Skeletal muscle tissue (tissue), 4 donors: ENCODE data around the gene B4GALT2. TPM values are rescaled to one million over a fixed set of nuclear protein-coding genes. Genes with fewer than 3 reads are reported as not detected.

Source experiments
- H3K27ac ChIP-seq: one replicate; pipeline ENCODE4 v1.7.0; 2013; ENCODE audit warnings: mild to moderate bottlenecking, low read depth, low read length, inconsistent platforms
- H3K27me3 ChIP-seq, 3 donors: one replicate each; pipeline ENCODE4 v1.7.0; 2013; ENCODE audit warnings: low read length in 3 of 3; ENCODE audit not compliant: control insufficient read depth in 3 of 3, insufficient read depth in 3 of 3
- H3K36me3 ChIP-seq, 3 donors: one replicate each; pipeline ENCODE4 v1.7.0; 2013; ENCODE audit warnings: low read length in 3 of 3; ENCODE audit not compliant: control insufficient read depth in 3 of 3, insufficient read depth in 3 of 3
- H3K4me1 ChIP-seq, 3 donors: one replicate each; pipeline ENCODE4 v1.7.0; 2013; ENCODE audit warnings: low read length in 3 of 3, mild to moderate bottlenecking in 3 of 3; ENCODE audit not compliant: control insufficient read depth in 3 of 3, insufficient read depth in 3 of 3
- H3K4me3 ChIP-seq, 3 donors: one replicate each; pipeline ENCODE4 v1.7.0; 2013; ENCODE audit warnings: low read length in 3 of 3
- H3K9ac ChIP-seq, 3 donors: one replicate each; pipeline ENCODE4 v1.7.0; 2013; ENCODE audit warnings: low read length in 3 of 3, mild to moderate bottlenecking in 3 of 3, moderate library complexity in 2 of 3, low read depth in 1 of 3
- H3K9me3 ChIP-seq, 3 donors: one replicate each; pipeline ENCODE4 v1.7.0; 2013; ENCODE audit warnings: low read length in 3 of 3; ENCODE audit not compliant: control insufficient read depth in 3 of 3
- total RNA-seq: library from RNA; depleted of rRNA; stranded (reverse); fragments of >200 nt; gene quantifications from one replicate; pipeline ENCODE4 v1.2.3, GENCODE V29; 2014
- donor health status: Osteomylitis.

The B4GALT2 gene
- total RNA-seq, 1 donor from 2014 or later, result 29.7 TPM

DNA sequence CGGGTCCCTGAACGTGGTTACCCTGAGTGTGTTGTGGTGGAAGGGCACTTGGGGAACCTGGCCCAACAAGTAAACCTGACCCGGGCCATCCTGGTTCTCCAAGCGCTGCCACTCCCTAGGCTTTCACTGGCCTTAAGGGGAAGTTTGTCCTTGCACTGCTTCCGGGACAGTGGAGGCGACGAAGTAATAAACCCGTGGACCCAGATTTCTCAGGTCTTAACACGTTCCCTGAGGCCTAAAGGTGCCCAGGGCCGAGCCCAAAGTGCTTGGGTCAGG lies 12.1 kb downstream of the B4GALT2 start:
- peaks cover 0 to 6% (median 2%) of the 10 kb centered on the region in 3 donors for H3K36me3 ChIP-seq
- H3K9me3 ChIP-seq, result no peaks in the 10 kb centered on the region
- H3K4me1 ChIP-seq, result peaks cover 11 to 15% (median 13%) of the 10 kb centered on the region in 3 donors
- H3K9ac ChIP-seq, result peak overlapping the region; percentile 68 to 82 (median 76)
- H3K27me3 ChIP-seq, result no peaks in the 10 kb centered on the region
- H3K27ac ChIP-seq, result peak overlapping the region; percentile 45
- H3K4me3 ChIP-seq, result peak overlapping the region; percentile 71 to 82 (median 74)

DNA sequence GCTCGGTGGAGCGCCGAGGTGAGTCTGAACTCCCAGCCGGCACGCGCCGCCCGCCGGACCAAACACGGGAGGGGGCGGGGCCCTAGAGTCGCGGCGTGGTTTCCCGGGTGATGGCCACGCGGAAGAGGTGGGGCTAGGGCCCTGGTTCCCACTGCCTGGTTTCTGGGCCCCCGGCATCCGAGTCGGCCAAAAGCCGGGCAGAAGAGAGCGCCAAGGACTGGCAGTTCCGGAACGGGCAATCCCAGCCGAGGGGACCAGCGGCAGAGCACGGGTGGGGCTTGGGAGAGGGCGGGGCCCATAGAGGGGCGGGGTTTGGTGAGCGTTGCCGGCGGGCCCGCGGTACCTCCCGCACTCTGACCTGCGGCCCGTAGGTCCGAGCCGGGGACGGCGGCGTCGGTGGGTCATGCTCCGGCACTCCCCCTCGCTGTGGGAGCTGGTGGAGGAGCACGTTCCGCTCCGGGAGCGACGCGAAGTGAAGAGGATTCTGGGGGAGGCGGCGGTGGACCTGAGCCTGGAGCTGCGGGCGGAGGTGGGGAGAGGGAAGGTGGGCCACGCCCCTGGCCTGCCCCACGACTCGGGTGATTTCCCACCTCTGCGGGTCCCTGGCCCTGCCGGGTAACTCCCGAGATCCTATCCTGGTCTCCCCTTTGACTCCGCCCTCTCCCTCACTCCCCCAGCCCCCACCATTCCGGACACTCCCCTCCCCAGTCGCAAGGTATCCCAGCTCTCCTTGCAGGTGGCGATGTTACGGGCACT lies 12.6 kb downstream of the B4GALT2 start, which contains the start of gene CCDC24:
Gene CCDC24 (plus strand): TSS at position 124 of the 756 bp plus-strand sequence. CDS start 280 bp downstream, at position 404.
- no peaks in the 10 kb centered on the region for H3K9me3 ChIP-seq
- H3K27ac ChIP-seq, result peak within 1 kb of the TSS; percentile 45
- peak within 1 kb of the TSS; percentile 68 to 82 (median 76) for H3K9ac ChIP-seq
- no peaks in the 10 kb centered on the region for H3K27me3 ChIP-seq
- peaks cover 0 to 3% (median 0%) of the 10 kb centered on the region in 3 donors for H3K36me3 ChIP-seq
- H3K4me1 ChIP-seq, result peaks cover 11 to 15% (median 13%) of the 10 kb centered on the region in 3 donors
- H3K4me3 ChIP-seq, result peak within 1 kb of the TSS; percentile 71 to 82 (median 74)

DNA sequence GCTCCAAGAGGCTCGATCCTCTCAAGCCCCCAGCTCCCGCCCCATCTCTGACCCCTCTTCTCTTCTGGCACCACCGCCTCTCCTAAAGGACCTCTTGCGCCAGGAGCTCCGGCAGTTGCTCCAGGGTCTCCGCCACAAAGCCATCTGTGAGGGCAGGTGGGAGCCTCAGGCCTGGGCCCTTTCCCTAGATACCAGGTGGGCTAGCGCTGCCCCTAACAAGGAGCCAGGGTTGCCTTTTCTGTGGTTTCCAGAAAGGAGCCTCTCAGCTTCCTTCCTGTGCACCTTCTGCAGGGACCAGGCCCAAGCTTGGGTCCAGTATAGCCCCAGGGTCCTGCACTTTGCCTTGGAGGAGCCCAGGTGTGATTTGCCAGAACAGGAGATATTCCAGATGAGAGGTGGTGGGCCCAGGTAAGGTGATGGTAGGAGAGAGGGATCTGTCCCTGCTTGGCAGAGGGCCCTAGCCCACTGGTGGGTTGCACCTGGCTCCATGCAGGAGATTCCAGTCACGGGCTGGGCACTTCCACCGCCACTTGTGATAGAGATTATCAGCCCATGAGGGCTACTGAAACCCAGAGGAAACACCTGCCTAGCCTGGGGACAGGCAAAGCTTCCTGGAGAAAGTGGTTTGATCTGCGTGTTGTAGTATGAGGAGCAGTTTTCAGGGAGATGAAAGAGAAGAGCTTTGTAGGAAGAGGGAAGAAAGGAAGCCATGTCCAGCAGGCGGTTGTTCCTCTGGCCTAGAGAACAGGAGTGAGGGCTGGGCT lies 13.4 kb downstream of the B4GALT2 start:
- Histone ChIP-seq H3K36me3 (no peaks in the 10 kb centered on the region), H3K9ac (peak overlapping the region in 1 of 3 donors; percentile 32), H3K4me3 (peak overlapping the region; percentile 71 to 82 (median 74)), H3K4me1 (peaks cover 11 to 15% (median 13%) of the 10 kb centered on the region in 3 donors), H3K27ac (no peak overlapping the region), H3K27me3 (no peaks in the 10 kb centered on the region), H3K9me3 (no peaks in the 10 kb centered on the region)

DNA sequence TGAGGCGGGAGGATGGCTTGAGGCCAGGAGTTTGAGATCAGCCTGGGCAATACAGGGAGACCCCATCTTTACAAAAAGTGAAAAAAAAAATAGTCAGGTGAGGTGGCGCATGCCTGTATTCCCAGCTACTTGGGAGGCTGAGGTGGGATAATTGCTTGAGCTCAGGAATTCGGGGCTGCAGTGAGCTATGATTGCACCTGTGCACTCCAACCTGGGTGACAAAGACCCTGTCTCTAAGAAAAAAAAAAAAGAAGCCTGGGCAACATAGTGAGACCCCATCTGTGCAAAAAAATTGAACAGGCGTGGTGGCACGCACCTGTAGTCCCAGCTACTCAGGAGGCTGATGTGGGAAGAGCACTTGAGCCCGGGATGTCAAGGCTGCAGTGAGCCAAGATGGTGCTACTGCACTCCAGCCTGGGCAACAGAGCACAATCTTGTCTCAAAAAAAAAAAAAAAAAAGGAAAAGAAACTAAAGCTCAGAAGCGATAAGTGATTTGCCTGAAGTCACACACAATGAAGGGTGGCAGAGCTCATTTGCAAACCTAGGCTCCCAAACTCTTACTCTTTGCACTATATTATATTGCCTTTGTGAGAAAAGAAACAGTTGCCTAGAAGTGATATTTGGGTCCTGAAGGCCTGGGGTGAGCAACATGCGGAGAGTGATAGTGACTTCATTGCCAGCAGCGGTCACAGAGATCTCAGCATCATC lies 14.3 kb downstream of the B4GALT2 start:
- H3K27ac ChIP-seq, result no peak overlapping the region
- no peak overlapping the region for H3K9ac ChIP-seq
- peaks cover 11 to 15% (median 13%) of the 10 kb centered on the region in 3 donors for H3K4me1 ChIP-seq
- no peak overlapping the region for H3K4me3 ChIP-seq
- no peaks in the 10 kb centered on the region for H3K27me3 ChIP-seq
- H3K36me3 ChIP-seq, result no peaks in the 10 kb centered on the region
- H3K9me3 ChIP-seq, result no peaks in the 10 kb centered on the region

DNA sequence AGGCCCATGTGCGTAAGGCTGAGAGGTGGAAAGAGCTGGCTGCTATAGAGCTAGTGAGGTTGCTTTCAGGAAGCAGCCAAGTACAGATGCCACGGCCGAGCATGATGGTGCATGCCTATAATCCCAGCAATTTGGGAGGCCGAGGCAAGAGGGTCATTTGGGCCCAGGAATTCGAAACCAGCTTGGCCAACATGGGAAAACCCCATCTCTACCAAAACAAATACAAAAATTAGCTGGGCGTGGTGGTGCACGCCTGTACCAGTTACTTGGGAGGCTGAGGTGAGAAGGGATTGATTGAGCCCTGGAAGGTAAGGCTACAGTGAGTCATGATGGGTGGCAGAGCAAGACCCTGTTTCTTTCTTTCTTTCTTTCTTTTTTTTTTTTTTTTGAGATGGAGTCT lies 15.1 kb downstream of the B4GALT2 start:
- Histone ChIP-seq H3K4me1 (peaks cover 11 to 15% (median 13%) of the 10 kb centered on the region in 3 donors), H3K27ac (no peak overlapping the region), H3K9ac (no peak overlapping the region), H3K36me3 (no peaks in the 10 kb centered on the region), H3K4me3 (no peak overlapping the region), H3K27me3 (no peaks in the 10 kb centered on the region), H3K9me3 (no peaks in the 10 kb centered on the region)

DNA sequence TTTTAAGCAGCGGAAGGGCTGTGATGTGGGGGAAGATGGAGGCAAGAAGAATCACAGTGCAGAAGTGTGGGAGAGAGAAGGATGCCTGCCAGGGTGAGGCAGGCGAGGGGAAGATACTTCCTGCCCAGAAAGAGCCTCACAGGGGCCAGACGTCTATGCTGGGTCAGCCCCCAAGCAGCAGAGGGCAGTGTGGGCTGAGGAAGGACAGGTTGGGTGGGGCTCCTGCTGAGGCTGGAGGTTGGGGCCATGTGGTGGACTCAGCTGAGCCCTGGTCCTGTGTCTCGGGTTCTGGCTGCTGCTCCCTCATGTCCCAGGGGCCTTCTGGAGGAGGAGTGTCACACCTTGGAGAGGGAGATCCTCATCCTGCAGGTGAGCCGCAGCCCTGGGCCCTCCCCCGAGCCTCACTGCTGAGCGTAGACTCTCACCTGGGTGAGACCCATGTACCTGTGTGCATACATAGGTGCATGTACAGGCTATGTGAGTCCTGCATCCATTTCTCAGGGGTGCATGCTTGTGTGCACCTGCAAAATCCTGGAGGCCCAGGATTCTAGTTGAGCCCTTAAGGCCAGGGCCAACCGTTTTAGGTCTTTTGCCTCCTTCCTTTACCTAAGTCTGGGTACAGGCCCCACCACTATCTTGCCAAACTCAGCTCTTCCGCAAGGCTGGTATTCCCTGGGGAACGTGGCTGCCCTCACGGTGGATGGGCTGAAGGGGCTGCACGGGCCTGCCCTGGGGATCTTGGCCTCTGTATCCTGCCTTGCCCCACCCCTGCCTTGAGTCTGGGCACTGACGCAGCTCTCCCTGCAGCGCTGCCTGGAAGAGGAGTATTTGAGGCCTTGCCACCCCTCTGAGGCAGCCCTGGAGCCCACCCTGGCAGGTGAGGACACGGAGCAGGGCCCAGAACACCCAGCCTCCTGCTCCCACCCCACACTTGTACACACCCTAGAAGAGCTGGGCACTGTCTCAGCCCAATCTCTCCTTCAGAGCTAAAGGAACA lies 16.1 kb downstream of the B4GALT2 start:
- Histone ChIP-seq H3K9ac (no peak overlapping the region), H3K27me3 (no peaks in the 10 kb centered on the region), H3K9me3 (no peaks in the 10 kb centered on the region), H3K4me1 (peaks cover 11 to 15% (median 13%) of the 10 kb centered on the region in 3 donors), H3K36me3 (no peaks in the 10 kb centered on the region), H3K27ac (no peak overlapping the region), H3K4me3 (no peak overlapping the region)

DNA sequence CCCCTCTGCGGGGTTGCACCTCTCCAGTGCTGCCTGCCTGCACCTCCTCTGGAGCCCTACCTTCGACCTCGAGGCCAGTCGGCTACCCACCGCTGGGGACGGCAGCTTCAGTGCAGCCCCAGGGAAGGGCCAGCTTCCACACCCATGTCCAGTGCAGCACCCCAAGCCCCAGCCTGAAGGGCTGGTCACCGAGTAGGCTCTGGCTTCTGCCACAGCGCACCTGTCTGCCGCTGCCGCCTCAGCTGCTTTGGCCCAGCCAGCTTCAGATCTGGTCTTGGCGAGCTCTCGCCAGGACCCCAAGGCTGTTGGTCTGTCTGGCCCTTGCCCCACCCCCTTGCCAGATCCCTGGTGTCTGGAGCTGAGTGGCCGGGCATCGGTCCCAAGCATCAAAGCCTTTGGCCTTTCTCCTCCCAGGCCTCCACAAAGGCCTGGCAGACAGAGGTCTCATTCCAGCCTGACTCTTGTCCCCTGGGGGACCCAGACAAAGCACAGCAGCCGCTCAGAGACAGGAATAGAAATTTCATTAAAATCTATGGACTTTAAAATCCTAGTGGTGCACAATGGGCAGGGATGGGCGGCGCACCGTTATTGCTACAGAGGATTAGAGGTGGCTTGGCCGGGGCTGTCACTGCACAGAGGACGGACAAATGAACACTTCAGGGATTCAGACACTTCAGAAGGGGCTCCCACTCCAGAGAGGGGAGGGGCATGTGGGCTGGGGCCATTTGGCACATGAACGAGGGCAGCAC lies 17.1 kb downstream of the B4GALT2 start:
- Histone ChIP-seq H3K4me3 (no peak overlapping the region), H3K27me3 (no peaks in the 10 kb centered on the region), H3K4me1 (peaks cover 5 to 8% (median 7%) of the 10 kb centered on the region in 3 donors), H3K9me3 (no peaks in the 10 kb centered on the region), H3K36me3 (no peaks in the 10 kb centered on the region), H3K9ac (no peak overlapping the region), H3K27ac (no peak overlapping the region)

DNA sequence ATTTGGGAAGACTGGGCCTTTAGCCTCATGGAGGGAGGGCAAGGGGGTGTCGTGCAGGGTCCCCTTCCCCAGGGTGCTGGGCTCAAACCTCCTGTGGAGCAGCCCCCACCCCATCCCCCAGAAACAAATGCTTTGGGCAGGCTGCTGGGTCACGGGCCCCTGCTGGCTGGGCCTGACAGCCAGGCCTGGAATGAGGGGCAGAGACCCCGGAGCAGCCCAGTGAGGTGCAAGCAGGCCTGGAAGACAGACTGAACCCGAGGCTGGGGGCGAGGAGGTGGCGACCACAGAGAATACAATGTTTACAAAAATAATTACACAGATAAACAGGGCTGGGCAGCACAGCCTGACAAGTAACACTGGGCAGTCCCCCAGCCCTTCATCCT lies 17.7 kb downstream of the B4GALT2 start:
- no peak overlapping the region for H3K27ac ChIP-seq

More for the DNA sequence above, 17.7 kb downstream of the B4GALT2 start:
- Histone ChIP-seq H3K4me1 (peaks cover 4 to 7% (median 5%) of the 10 kb centered on the region in 3 donors), H3K27me3 (no peaks in the 10 kb centered on the region), H3K4me3 (no peak overlapping the region), H3K36me3 (no peaks in the 10 kb centered on the region), H3K9me3 (no peaks in the 10 kb centered on the region), H3K9ac (no peak overlapping the region)
